Activated T-cell treated with anti-CD3 and anti-CD28 coated beads, Interleukin-2, amount 50 U/mL, for 48 hours (primary cell): ENCODE measurements around the gene CCDC91.
"Not testable (repeated sequence)": the region's sequence is repeated elsewhere in the genome, so short reads cannot be mapped to it uniquely, and the experiment has no call there.

ENCODE experiments used
- DNase-seq, 2 experiments: peaks; one replicate each; pipeline ENCODE4 v3.0.0-alpha.2; 2020

CCDC91 gene

DNA sequence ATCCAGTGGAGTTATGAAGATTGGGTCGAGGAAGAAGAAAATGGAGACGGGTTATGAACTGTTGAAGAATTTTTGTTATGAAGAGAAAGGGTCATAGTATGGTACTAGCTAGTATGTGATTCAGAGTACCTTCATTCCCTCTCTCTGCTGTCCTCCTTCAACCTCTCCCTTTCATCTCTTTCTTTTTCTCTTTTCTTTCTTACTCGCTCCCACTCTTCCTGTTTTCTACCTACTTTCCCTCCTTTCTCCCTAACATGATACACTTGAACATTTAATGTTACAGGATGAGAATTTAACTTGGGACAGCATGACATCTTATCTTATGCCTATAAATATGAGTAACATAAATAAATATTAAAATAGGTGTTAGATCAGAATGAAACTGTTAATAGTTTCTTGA, 112.9 kb downstream of the CCDC91 start:
- DNase-seq: no peak

DNA sequence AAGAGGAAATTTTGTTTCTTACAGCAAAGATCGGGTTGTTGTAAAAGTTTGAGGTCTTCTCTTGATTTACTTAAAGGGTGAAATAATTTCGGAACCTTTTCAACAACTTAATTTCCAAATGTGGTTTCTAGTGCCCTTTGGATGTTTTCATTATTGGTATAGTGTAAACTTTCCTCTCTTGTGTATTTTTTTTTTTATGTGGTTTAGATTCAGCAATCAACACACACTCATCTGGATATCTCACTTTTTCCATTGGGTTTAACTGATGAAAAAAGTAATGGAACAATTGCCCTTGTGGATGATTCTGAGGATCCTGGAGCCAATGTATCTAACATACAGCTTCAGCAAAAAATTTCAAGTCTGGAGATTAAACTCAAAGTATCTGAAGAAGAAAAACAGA, 116.3 kb downstream of the CCDC91 start:
- DNase-seq: no peak

DNA sequence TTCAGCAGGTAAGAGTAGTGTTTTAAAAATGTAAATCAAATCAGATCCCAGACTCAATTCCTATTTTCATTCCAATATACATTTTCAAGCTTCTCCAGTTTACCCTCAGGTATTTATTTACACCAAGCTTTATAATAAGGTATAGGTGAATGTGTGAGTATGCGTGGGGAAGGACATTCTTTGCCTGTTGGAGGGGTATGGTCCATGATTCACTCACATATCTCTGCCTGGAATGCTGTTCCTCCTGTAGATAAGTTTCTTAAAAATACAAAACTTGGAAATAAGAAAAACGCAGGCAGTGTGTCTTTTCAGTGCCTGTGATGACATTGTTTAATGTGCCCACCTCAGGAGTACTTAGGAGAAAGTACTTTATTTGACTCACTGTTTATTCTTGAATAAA, 118.6 kb downstream of the CCDC91 start:
- DNase-seq: no peak

DNA sequence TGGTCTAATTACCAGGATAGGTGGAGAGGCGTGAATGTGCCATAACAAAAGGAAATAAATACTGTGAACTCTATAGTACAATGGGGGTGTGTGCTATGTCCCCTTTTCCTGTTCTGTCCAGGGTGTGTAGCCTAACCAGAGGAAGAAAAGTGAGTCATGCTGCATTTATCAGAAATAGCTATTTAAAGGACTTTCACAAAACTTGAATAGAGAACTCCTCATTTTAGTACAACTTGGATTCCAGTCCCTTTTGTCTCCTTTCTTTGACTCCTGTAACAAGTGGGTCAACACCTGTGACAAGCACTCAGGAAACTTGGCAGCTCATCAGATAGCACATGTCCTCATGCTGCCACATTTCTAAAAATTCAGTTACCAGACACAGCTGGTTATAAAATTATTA, 123.4 kb downstream of the CCDC91 start:
- no peak for DNase-seq

DNA sequence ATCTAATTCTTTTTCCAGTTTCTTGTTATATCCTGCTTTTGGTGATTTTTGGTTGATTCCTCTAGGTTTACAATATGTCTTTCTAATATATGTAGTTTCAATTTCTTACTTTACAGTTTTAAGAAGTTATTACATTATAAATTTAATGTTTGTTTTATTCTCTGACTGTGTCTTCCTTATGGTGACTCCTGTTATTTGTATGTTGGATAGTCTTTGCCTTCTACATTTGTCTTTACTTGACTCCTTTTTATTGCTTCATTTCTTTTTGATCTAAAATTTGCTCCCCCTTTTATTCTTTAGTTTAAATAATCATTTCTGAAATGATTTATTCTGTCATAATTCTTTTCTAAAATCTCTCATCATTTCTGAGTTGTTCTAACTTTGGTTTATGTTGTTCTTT, 125.8 kb downstream of the CCDC91 start:
- no peak for DNase-seq

DNA sequence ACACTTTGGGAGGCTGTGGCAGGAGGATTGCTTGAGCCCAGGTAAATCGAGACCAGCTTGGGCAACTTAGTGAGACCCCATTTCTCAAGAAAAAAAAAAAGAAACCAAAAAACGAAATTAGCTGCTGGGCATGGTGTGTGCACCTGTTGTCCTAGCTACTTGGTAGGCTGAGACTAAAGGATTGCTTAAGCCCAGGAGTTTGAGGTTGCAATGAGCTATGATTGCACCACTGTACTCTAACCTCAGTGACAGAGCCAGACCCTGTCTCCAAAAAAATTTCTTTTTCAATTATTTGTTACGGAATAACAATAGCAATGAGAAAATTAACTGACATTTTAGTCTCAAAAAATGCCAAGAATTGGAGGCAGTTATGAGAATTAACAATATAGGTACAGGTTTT, 128.0 kb downstream of the CCDC91 start:
- no peak for DNase-seq

DNA sequence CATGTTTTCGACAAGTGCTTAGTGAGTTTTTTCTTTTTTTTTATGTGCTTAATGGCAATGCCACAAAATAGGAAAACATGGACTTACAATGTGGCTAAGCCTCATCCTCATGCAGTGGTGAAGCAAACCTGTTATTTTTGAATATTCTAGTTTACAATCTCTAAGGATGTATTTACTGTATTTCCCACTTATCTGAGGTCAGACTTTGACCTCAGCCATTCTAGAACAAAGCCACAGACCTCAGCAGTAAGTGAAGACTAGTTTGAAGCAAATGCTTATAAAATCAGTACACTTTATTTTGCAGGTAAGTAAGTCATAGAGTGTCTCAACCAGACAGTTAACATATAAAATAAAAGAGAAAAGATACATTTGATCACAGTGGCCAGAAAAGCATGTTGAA, 130.1 kb downstream of the CCDC91 start:
- DNase-seq: no peak

DNA sequence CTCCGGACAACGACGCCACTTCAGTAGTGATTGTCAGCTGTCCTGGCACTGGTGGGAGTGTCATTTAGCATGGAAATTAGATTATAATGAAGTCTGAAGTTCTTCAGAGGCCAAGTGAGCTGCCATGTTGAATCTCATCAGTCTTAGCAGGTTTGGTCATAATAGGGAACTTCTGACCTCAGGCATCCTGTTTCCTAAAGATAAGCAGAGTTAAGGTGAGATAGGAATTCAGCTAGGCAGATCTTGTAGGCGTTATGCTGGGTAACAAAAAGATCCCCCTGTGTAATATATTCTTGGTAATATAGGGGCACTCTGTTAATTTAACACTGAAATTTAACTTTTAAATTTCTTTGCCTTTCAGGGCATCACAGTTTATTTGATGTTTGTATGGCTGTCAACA, 137.5 kb downstream of the CCDC91 start:
- DNase-seq: no peak

DNA sequence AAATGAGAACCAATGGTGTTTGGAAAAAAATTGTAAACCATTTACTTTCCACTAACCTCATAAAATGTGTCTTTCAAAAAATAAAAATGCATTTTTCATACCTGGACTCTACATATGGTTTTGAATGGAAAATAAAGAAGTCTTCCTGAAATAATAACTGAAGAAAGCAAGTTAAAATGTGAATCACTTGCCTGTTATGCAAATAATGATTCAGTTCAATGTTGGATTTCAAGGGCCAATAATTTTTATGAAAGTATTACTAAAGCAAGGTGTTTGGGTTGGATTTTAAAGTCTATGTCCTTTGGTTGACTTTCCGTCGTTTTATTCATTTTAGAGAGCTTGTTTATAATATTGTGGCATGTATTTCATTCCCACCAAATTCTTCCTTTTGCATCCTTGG, 138.7 kb downstream of the CCDC91 start:
- no peak for DNase-seq

DNA sequence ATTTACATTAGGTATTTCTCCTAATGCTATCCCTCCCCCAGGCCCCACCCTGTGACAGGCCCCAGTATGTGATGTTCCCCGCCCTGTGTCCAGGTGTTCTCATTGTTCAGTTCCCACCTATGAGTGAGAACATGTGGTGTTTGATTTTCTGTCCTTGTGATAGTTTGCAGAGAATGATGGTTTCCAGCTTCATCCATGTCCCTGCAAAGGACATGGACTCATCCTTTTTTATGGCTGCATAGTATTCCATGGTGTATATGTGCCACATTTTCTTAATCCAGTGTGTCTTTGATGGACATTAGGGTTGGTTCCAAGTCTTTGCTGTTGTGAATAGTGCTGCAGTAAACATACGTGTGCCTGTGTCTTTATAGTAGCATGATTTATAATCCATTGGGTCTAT, 139.5 kb downstream of the CCDC91 start:
- not testable (repeated sequence) for DNase-seq

DNA sequence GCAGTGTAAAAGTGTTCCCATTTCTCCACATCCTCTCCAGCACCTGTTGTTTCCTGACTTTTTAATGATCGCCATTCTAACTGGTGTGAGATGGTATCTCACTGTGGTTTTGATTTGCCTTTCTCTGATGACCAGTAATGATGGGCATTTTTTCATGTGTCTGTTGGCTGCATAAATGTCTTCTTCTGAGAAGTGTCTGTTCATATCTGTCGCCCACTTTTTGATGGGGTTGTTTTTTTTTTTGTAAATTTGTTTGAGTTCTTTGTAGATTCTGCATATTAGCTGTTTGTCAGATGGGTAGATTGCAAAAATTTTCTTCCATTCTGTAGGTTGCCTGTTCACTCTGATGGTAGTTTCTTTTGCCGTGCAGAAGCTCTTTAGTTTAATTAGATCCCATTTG, 140.0 kb downstream of the CCDC91 start:
- not testable (repeated sequence) for DNase-seq

DNA sequence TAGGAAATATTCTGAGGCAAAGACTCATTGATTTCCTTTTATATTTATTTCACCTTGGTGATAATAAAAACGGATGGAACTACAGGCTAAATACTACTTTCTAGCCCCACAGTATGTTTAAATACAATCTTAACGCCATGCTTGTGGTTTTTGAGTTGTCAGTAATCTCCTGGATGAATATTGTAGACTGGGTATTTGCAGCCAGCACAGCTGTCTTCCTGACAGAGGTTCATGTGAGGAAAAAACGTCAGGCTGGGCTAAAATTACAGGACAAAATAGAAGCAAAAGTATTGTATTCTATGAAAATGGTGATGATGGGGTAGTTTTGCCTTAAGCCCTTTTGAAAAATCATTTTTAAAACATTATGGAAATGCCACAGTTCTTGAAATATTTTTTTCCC, 140.9 kb downstream of the CCDC91 start:
- DNase-seq: no peak

DNA sequence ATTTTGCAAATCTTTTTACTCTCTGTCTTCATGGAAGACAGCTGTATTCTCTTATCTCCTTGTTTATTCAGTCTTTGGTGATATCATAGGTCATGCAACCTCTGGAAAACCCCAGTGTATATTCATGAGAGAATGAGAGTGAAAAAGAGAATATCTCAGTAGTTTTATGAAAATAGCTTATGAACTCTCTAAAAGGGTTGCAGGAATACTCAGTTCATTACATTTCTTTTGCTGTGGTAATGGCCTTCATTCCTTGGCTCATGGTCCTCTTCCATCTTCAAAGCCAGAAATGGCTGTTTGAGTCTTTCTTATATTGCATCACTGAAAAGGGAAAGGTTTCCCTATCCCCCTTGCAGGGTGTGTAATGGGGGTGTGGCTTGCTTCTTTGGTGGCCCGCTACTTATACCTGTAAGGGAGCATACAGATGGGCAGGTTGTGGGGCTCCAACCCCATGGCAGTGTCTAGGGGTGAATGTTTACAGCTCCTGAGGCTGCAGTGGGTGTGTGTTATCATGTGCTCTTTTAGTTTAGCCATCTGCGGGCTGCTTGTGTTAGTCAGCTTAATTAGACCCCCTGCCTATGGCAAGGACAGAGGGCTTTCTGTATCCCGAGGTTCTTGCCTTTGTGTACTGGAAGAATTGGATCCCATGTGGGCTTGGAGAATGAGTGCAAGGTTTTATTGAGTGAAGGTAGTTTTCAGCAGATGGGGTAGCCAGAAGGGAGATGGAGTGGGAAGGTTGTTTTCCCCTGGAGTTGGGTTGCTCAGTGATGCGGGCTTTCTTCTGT, 150.2 kb downstream of the CCDC91 start:
- DNase-seq: no peak

DNA sequence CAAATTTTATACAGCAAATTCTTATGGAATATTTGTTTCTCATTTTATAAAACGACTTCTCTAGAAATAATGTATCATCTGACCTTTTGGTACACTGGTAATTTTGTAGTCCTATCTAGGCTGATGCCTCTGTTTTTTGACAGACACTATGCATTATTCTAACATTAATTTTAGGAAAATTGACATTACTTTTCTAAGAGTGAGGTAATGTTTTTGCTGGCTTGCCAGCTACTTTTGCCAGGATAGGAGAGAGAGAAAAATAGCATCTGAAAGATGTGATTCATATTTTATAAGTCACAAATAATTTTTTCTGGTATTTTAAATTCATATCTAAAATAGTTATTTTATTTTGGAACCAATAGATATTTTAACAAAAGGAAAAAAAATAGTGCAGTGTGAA, 153.5 kb downstream of the CCDC91 start:
- DNase-seq: no peak

DNA sequence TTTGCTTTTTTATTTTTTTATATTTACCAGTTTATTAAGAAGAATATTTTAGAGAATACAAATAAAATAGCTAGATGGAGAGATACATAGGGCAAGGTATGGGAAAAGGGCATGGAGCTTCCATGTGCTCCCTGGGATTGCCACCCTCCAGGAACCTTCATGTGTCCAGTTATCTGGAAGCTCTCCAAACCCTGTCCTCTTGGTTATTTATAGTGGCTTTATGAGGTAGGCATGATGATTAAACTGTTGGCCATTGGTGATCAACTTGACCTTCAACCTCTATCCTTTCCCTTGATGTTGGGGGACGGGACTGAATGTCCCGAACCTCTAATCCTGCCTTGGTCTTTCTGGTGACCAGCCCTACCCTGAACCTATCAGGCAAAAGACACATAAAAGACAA, 156.3 kb downstream of the CCDC91 start:
- DNase-seq: no peak

DNA sequence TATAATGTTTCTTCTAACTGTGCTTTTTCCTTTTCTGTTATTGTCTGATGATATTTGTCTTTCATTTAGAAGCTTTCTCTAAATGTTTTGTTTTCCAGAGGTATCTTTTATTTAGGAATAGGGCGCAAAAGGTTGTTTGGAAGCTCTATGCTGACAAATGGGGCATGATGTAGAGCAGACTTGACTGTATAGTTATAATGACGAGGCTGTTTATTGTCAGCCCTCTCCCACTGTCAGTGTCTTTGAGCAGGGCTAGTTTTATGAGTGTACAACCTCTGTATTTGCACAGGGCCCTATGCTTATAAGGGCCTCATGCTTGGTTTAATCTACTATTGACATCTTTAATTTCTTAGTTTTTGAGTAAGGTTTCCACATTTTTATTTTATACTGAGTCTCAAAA, 158.9 kb downstream of the CCDC91 start:
- DNase-seq: no peak

DNA sequence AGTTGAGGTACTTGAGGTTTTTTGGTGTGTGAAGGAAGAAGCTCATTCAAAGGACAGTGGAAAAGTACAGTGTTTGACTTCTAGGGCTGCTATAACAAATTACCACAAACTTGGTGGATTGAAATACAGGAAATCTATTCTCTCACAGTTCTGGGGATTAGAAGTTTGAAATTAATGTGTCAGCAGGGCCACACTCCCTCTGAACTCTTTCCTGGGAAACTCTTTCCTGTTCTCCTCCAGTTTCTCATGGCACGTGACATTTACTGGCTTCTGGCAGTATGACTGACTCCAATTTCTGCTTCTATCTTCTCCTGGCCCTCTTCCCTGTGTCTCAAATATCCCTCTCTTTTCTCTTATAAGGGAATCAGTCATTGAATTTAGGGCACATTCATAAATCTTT, 160.2 kb downstream of the CCDC91 start:
- no peak for DNase-seq

DNA sequence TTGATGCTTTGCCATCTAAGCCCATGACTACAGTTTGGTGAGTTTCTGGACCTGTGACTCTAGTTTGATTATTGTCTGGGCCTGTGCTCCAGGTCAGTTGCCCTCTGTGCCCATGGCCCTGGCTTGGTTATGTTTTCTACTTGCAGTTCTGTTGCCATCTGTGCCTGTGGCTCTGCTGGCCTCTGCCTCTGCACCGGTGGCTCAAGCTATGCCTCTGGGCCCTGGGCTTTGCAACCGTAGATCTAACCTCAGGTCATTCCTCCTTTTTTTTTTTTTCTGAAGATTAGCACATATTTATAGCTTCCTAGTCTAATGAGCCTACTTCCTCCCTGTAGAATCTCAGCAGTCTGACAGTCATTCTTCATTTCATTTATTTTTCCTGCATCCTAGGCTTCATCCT, 161.2 kb downstream of the CCDC91 start:
- DNase-seq: no peak

DNA sequence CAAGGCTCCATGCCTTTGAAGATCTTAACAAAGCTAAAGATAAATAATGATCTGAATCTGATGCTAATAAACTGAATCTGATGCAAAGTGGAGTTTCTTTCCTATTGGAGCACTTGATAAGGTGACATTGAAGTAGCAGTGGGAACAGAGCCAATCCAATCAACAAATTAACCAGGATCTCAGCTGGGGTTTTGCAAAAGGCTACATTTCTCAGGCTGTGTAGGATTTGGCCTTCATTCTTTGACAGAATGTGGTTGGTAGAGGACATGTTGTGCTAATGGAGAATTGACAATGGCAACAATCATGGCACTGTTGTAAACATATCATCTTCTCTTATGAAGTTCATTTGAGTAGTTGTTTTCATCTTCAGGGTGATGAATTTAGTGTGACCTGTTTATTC, 164.9 kb downstream of the CCDC91 start:
- DNase-seq: no peak

DNA sequence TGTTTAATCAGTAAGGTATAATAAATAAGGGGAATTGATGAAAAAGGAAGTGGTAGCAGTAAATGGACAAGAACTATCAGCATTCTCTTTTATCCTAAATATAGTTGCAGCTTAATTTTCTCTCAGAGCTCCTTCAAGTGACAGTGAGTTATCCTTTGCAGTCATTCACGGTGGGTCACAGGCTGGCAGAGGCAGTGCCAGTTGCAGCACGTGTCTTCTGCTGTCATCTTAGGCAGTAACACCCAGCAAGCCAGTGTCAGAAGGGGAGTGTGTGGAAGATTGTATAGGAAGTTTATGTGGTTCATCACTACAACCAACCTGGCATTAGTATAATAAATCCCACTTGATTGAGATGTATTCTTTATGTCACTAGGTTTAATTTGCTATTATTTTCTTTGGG, 170.0 kb downstream of the CCDC91 start:
- no peak for DNase-seq

DNA sequence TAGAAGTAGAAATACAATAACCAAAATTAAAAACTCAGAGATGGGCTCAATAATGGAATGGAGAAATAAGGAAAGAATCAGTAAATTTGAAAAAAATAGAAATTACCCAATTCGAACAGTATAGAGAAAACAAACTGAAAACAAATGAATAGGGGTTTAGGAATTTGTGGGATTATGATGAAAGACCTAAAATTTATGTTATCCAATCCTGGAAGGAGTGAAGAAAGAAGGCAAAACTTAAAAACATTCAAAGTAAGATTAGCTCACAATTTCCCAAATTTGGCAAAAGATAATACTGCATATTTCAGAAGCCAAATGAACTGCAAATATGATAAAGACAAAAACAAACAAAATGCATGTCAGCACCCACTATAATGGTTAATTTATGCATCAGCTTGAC, 177.1 kb downstream of the CCDC91 start:
- DNase-seq: no peak

DNA sequence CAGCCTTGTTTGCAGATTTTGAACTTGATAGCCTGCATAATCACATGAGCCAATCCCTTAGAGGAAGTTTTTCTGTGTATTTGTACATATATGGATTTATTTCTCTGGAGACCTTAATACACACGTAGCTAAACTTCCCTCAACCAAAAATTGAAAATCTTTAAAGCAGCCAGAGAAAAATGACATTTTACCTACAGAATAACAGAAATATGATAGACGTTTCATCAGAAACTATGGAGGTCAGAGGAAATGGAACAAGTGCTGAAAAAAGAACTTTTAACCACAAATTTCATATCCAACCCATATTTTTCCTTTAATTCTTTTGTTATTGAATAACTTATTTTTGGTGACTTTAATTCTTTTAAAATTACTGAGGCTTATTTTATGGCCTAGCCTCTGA, 177.7 kb downstream of the CCDC91 start:
- no peak for DNase-seq

DNA sequence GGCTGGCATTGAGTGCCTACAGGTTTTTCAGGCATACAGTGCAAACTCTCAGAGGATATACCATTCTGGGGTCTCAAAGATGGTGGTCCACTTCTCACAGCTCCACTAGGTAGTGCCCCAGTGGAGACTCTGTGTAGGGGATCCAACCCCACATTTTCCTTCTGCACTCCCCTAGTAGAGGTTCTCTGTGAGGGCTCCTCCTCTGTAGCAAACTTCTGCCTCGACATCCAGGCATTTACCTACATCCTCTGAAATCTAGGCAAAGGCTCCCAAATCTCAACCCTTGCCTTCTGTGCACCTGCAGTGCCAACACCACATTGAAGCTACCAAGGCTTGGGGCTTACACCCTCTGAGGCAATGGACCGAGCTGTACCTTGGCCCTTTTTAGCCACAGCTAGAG, 179.2 kb downstream of the CCDC91 start:
- no peak for DNase-seq

DNA sequence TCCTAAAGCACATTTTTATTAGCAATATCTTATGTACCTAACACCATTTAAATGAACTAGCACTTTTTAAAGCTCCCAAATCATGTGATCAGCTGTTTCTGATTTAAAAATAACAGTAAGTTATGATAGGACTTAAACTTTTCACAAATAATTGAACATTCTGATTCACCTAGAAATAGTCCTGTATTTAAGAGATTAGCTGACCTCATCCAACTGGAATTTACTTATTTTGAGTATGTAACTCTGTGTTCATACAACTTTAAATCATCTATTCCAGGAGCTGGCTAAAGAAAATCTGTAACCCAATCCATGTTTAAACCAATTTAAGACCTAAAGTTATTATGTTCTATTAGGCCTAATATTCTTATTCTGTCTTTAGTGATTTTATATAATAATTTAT, 184.3 kb downstream of the CCDC91 start:
- no peak for DNase-seq

DNA sequence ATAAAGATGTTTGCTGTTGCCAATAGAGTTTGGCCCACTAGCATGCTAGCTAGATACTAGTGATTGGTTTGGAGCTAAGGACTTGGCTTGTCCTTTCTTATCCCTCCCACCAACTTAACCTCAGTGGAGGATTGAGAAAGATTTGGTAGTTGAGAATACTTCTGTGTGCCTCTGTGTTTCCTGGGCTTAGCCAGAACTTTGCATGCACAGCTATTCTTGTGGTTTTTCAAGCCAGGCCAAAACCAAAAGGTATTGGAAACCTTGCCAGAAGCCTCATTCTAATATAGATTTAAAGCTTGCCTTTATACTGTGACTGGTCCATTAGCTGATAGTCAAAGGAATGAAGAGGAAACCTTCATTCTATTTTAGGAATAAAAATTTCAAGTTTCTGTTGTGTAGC, 188.5 kb downstream of the CCDC91 start:
- DNase-seq: no peak

DNA sequence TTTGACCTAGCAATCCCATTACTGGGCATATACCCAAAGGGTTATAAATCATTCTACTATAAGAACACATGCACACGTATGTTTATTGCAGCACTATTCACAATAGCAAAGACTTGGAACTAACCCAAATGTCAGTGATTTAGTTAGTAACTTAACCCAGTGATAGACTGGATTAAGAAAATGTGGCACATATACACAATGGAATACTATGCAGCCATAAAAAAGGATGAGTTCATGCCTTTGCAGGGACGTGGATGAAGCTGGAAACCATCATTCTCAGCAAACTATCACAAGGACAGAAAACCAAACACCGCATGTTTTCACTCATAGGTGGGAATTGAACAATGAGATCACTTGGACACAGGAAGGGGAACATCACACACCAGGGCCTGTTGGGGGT, 189.5 kb downstream of the CCDC91 start:
- not testable (repeated sequence) for DNase-seq
